Measurements from ENCODE around the gene ELMO2.

The ELMO2 gene

GRCh38 chr20:46351357-46352058, 54.9 kb downstream of the ELMO2 start:
- DNase-seq (ENCODE audit: low read depth in 2 of 2): no peak

DNA sequence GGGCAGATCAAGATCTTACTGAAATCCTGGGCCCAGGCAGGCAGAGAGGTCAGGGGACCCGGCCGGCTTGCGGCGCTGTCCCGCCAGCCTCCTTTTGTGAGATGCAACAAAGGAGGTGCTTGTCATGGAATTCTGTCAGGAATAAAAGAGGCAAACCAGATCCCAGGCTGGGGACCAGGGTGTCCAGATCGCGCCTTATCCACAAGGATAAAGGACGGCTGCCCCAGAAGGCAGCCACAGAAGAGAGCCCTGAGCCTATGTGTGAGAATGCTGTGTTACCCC, 55.5 kb downstream of the ELMO2 start:
- DNase-seq (ENCODE audit: low read depth in 2 of 2): no peak

DNA sequence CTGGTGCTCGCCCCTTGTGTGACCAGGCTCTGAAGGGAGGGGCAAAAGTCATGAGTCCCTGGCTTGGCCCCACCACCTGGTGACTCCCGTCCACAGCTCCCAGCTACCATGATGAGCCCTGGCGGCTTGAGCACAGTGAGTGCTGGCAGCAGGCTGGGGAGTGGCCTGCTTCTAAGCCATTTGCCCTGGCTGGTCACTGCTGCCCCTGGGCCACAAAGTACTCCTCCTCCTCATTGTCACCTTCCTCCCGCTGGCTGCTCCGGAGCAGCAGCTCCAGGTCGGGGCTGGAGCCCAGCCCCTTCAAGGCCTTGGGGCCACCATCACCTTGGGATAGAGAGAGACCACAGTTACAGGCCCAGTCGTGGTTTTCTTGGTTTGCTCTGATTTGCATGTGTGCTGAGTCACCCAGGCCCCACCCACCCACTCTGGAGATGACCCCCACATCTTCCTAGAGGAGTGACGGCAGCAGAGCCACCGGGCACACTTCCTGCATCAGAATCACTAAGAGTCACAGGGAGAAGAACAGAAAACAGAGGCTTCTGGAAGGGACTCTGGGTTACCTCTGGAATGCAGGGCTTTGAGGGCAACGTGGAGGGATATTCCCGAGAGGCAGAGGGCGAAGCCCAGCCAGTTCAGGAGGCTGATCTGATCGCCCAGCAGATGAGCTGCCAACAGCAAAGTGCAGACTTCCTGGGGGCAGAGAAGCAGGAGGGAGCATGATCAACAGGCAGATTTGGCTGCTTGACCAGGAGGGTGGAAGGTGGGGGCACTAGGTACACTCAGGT, 56.0 kb downstream of the ELMO2 start:
- DNase-seq (ENCODE audit: low read depth in 2 of 2): no peak

GRCh38 chr20:46349742-46350056, 56.7 kb downstream of the ELMO2 start:
- no peak for DNase-seq (ENCODE audit: low read depth in 2 of 2)

DNA sequence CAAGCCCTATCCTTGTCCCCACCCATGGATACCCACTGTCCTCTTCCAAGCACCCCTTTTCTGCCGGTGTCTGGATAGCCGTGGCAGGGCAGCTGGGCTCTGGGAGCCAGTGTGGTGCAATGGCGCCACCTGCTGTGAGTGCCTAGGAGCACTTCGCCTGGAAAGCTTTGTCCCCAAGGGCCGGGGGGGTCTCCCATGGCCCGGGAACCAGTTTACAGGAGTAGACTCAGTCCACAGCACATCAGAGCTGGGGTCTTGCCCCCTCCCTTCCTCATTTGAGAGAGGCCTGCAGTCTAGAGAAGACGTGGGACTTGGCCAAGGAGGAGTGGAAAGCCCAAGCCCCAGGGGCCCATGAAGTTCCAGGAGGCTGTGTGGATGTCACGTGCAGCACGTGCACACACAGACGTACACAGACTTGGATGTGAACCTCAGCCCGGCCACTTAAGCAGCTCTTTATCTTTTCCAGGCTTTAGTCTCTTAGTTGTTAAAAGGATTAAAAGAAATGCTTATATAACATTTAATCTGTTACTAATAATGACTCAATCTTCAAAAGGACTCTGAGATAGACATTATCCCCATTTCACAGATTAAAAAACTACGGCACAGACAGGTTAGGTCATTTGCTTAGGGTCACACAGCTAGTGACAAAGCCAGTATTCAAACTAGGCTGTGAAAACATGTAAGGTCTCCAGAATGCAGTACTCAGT, 57.2 kb downstream of the ELMO2 start:
- peak in 1 of 2 donors; percentile 15 for DNase-seq (ENCODE audit: low read depth in 2 of 2)

DNA sequence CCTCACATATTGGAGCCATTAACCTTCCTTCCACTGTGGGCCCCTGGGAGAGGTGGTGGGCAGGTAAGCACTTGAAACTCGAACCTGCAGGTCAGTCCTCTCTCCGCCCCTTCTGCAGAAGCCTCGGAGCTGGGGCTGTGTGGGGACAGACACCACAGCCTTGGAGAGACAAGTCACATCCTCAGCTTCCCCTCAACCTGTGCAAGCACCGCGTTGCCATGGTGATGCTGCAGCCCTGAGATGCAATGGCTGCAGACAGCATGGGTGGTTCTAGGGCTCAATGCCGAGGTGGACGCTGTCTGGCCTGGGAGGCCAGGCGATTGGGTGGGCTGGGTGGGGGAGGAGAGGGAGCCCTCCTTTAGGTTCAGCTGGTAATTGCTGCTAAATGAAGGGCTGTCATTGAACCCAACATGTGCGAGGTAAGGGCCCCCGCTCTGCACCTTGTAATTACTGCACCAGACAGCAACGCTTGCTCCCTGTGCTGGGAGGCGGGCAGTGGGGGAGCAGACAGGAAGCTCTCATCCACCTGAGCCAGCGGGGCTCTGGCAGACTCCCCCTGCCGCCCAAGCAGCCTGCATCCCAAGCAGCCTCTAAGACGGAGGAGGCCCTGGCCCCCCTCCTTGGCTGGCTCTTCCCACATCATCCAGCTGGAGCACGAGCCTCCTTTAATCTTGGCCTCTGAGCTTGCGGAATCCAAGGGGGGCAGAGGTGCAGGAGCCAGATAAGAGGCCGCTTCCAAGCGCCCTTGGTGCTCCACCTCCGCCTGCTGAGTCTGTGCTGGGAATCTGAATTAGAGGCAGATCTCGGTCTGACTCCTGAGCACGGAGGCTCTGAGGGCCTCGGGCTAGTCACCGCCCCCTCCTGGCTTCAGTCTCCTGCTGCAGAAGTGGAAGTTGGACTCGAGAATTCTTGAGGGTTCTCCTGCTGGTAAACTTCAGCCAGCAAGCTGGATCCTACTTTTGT, 58.3 kb downstream of the ELMO2 start:
- no peak for DNase-seq (ENCODE audit: low read depth in 2 of 2)

GRCh38 chr20:46346770-46347169, 59.6 kb downstream of the ELMO2 start:
- DNase-seq (ENCODE audit: low read depth in 2 of 2): no peak

DNA sequence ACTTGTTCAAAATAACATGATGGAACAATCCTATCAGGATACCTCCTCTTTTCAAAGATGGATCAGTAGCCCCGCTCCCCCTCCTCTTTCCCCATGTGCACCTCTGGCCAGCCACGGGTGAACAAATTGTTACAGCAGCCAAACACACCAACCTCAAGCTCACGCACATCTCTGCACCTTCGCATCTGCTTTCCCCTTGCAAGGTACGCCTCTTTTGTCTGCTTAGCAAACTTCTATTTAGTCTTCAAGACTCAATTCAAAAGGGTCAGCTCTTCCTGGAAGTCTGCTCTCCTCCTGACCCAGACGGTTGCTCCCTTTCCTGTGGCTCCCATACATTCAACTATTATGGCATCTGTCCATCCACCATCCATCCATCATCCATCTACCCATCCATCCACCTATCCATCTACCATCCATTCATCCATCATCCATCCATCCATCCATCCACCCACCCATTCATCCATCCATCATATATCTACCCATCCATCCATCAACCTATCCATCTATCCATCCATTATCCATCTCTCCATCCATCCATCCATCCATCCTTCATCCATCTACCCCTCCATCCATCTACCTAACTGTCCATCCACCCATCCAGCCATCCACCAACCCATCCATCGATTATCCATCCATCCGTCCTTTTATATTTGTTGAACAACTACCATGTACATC, 61.8 kb downstream of the ELMO2 start:
- no peak for DNase-seq (ENCODE audit: low read depth in 2 of 2)

GRCh38 chr20:46343975-46344357, 62.4 kb downstream of the ELMO2 start:
- DNase-seq (ENCODE audit: low read depth in 2 of 2): no peak

DNA sequence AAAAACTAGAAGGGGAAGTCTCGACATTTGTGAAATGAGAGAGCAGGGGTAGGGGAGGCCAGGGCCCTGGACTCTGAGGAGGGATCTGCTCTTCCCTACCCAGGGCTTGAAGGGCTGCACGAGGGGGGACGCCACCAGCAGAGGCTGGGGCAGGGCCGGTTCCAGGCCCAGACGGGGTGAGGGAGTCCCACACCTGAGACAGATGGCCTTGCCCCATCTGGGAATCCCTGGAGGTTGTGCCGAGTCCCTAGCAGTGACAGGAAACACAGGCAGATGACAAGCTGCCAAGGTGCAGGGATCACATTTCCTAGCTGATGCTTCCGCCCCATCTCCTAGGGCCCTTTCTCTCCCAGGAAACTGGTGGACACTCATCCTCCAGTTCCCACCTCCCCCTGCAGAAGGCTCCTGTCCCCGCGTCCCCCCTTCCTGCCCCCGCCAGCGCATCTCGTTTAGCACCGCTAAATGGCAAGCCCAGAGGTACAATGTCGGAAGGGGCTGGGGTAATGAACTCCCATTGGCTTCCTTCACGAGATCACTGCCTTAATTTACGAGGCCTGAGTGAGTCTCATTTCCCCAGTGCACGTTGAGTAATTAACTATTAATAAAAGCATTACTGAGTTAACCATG, 63.0 kb downstream of the ELMO2 start:
- DNase-seq (ENCODE audit: low read depth in 2 of 2): no peak

- DNase-seq (ENCODE audit: low read depth in 2 of 2): no peak
These were observed 63.7 kb downstream of the ELMO2 start for GRCh38 chr20:46342451-46343347.

DNA sequence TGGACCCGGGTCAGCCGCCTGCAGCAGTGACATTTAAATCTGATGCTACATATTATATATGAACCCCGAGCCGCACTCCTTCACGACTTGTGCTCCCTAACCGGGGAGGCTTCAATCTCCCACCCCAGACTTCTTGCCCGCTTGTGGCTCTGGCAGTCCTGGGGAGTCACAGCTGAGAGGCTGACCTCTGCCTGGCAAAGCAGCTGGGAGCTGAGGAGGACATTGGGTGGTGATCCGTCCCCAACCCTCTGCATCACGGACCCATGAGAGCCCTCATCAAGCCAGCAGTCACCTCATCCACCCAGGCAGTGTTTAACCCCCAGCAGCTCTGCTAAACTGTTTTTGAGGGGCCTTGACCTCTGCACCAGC, 64.4 kb downstream of the ELMO2 start:
- DNase-seq (ENCODE audit: low read depth in 2 of 2): no peak

- DNase-seq (ENCODE audit: low read depth in 2 of 2): no peak
These were observed 65.1 kb downstream of the ELMO2 start for GRCh38 chr20:46341074-46342009.

DNA sequence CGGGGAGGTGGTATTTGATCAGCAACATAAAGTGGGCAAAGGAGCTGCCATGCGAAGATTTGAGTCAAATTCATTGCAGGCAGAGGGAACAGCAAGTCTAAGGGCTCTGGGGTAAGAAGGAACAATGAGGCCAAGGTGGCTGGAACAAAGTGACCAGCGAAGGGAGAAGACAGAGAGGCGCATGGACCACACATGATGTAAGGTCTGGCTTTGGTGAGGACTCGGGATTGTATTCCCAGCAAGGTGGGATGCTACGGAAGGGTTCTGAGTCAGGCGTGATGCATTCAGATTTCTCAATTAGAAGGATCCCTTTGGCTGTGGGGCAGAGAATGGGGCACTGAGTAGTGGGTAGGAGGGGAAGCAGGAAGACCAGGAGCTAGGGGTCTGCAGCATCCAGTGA, 67.4 kb downstream of the ELMO2 start:
- no peak for DNase-seq (ENCODE audit: low read depth in 2 of 2)

GRCh38 chr20:46336735-46337134, 69.7 kb downstream of the ELMO2 start:
- no peak for DNase-seq (ENCODE audit: low read depth in 2 of 2)

GRCh38 chr20:46334303-46334904, 72.0 kb downstream of the ELMO2 start:
- no peak for DNase-seq (ENCODE audit: low read depth in 2 of 2)

DNA sequence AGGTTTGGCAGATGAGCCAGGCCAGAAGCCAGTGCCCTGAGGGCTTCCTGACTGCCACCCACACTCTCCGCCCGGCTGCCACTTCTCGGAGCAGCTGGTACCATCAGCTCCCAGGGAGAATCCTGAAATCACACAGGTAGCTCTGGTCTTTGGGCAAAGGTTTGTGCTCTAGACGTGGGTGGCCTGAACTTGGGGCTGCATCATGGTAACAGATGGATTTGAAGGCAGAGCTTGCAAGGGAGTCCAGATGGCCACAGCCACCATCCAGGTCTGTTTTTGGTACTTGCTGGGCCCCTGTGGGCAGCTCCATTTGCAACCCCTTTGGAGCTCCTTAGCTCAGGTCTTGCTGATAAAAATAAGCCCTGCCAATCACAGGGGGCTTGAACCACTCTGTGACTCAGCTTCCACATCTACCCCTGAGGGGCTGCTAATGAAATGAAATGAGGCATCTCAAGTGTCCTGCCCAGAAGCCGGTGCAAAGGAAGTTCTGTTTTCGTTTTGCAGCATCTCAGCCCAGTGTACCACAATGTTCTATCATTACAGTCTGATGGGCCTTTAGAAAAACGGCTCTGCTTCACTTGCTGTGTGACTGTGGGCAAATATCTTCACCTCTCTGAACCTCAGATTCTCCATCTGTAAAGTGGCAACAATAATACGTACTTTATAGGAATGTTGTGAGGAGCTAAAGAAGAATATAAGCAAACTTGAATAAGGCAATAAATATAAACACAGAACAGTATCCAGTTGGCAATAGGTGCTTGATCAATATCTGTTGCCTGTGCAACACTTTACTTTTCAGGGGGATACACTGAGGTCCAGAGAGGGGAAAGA, 73.0 kb downstream of the ELMO2 start:
- DNase-seq (ENCODE audit: low read depth in 2 of 2): no peak
